GM18909 (cell line): ENCODE measurements around the gene MEIOC.
"Not testable (repeated sequence)": the region's sequence is repeated elsewhere in the genome, so short reads cannot be mapped to it uniquely, and the experiment has no call there.

Experiments used
- ATAC-seq: cut with Tn5 transposase; IDR thresholded peaks from one replicate; pipeline ENCODE4 v1.9.1; 2021; ENCODE audit warnings: mild to moderate bottlenecking; ENCODE audit not compliant: unreplicated experiment, poor library complexity

The MEIOC gene

DNA sequence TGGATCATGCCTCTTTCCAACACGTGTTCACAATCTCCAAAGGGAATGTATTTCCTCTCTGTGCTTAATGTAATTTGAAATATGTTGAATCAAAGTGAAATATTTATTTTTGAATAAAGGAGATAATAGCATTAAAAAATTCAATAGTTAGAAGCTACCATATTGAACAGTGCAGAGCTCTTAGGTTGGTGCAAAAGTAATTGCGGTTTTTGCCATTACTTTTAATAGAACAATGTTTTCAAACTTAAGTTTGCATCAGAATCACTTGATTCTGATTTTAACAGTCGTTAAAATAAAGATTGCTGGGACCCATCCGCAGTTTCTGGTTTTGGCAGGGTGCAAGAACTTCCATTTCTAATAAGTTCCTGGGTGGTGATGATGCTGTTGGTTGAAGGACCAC lies 10.0 kb upstream of the MEIOC start:
- ATAC-seq: no peak

DNA sequence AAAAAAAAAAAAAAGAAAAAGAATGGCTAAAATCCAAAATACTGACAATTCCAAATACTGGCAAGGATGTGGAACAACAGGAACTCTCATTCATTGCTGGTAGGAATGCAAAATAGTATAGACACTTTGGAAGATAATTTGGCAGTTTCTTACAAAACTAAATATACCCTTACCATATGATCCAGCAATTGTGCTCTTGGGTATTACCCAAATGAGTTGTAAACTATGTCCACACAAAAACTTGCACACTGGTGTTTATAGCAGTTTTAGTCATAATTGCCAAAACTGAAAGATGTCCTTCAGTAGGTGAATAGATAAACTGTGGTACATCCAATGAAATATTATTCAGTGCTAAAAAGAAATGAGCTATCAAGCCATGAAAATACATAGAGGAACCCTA lies 8.5 kb upstream of the MEIOC start:
- no peak for ATAC-seq

DNA sequence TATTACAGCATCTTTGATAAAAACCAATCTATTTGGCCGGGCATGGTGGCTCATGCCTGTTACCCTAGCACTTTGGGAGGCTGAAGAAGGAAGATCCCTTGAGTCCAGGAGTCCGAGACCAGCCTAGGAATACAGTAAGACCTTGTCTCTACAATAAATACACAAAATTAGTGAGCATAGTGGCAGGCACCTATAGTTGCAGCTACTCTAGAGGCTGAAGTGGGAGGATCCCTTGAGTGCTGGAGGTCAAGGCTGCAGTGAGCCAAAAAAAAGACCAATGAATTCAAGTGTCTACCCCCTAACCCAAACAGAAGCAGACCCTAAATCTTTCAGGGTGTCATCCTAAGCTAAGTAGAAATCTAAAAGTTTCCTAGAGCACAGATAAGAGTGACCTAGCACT lies 7.3 kb upstream of the MEIOC start:
- no peak for ATAC-seq

DNA sequence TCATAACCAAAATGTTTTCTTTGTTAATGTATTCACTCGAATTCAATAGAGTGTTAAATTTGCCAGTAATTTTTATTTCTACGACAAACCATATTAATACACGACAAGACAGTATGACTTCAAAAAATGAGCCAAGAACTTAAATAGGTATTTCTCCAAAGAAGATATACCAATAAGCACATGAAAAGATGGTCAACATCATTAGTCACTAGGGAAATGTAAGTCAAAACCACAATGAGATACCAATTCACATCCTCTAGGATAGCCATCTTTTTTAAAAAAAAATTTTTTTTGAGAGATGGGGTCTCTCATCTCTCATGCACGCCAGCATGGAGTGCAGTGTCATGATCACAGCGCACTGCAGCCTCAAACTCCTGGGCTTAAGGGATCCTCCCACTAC lies 5.0 kb upstream of the MEIOC start:
- no peak for ATAC-seq

DNA sequence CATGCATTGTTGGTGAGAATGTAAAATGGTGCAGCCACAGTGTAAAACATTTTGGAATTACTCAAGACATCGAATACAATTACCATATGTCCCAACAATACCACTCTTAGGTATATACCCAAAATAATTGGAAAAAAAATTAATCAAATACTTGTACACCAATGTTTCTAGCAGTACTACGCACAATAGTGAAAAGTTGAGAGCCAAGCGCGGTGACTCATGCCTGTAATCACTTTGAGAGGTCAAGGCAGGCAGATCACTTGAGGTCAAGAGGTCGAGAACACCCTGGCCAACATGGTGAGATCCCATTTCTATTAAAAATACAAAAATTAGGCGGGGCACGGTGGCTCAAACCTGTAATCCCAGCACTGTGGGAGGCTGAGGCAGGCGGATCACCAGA lies 3.5 kb upstream of the MEIOC start:
- no peak for ATAC-seq

DNA sequence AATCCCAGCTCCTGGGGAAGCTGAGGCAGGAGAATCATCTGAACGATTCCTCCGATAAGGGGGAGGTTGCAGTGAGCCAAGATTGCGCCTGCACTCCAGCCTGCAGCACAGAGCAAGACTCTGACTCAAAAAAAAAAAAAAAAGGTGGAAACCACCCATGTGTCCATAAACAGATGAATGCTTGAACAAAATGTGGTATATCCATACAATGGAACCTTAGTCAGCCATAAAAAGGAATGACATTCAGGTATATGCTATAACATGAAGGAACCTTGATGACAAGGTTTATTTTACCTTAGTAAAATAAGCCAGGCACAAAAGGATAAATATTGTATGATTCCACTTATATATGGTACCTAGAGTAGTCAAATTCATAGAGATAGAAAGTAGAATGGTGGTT lies 2.9 kb upstream of the MEIOC start:
- no peak for ATAC-seq

DNA sequence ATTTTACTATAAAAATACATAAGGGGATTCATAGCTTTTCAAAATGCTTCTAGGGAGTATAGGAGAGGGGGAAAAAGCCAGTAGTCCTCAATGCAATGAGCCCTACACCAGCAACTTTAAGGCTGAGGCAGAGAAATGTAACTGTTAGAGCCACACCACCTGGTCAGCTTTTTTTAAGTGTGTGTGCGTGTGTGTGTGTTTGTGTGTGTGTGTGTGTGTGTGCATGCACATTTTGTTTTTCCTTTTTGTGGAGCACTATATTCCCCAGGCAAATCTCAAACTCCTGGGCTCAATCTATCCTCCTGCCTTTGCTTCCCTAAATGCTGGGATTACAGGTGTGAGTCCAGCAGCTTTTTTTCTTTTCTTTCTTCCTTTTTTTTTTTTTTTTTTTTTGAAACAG lies 2.3 kb upstream of the MEIOC start:
- ATAC-seq: no peak

DNA sequence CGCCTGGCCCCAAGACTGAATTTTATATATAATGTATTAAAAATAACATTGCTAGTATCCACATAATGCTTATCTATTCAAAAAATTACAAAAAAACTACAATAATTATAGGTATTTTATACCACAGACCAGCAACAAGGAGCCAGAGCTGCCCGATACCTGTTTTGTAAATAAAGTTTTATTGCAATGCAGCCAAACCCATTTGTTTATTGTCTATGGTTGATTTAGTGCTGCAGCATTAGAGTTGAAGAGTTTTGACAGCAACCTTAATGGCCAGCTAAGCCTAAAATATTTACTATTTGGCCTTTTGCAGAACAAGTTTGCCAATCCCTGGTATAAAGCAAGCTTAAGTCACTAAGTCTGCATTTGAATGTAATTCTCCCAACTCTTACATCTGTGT lies 5.6 kb downstream of the MEIOC start:
- ATAC-seq: no peak

DNA sequence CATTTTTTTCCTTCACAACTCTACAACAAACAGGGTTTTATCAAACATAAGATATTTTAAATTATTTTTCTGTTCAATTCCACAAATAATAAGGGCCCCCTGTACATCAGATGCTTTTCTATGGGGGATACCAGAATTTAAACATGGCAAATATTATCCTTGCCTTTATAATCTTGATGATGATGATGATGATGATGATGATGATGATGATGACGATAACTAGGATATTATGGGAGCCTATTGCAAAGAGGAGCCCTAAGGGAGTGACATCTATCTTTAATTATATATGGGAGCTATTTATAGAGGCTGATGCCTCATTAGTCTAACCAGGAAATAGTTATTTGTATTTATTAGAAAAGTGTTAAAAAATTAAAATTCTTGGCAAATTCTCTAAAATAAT lies 6.8 kb downstream of the MEIOC start:
- ATAC-seq: no peak

DNA sequence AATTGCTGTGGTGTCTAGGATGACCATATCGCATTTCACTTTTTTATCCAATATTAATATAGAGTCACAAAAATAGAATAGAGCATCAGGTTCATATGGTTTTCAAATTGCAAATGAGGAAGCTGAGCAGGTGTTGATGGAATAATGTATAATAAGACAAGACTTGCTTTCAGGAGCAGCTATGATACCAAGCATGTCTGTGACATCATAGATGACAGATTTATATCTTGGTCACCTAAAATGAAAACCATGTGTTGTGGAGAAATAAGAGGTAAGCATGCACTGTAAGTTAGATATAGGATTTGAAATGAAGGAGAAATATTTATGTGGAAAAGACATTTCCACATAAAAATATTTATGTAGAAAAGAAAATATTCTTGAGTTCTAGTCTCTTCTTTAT lies 8.6 kb downstream of the MEIOC start:
- no peak for ATAC-seq

DNA sequence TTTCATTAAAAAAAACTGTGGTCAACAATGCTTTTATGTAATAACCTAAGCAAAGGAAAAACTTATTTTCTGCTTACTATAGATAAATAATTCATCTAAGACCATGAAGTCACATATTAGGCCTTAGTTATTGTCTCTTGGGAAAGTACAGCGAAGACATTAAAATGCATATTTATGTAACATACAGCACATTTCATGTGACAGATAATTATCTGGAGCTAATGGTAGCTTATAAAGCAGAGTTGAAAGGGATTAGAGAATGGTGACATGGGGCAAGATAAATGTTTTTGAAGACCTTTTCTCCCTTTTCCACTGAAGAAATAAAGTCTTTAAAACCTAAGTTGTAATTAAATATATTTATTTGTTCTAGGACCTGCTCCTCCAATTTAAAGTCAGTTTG lies 9.7 kb downstream of the MEIOC start:
- no peak for ATAC-seq

DNA sequence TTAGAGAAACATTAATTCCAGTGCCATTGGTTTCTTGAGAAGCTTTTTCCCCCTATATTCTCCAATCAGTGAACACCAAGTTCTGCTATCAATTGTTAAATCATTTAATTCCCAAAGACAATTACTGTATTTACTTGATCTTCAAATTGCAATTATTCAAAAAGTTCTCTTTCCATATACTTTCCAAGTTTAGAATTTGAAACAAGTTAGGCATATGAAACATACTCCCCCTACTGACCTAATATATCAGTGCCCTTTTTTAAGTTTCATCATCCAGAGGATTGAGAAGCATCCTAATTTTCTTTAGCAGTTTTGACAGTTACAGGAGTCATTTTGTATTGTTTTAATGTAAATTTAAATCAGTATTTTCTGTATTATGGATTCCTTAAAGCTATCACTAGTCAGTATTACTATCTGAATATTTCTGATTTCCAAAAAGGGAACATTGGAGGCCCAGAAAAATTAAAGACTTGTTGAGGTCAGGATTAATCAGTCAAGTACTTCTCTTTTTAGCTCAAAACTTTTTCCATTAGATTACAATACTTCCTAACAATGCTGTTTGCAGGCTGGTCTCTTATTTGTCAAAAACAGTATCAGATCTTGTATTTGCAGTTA lies 16.3 kb downstream of the MEIOC start:
- no peak for ATAC-seq

DNA sequence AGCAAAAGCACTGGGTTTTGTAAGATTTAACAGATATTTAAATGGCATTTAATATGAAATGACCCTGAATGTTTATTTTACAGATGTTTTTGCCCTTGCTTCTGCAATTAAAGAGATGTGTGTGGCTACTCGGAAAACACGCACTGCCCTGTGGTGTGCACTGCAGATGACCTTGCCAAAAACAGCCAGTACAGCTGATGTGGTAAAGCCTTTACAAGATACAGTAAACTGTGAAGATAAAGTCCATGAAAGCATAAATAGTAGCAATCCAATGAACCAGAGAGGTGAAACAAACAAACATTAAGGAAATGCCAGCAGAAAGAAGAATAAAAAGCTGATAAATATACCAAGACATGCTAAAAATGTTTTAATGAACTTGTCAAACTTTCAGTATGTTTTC lies 17.6 kb downstream of the MEIOC start:
- no peak for ATAC-seq

DNA sequence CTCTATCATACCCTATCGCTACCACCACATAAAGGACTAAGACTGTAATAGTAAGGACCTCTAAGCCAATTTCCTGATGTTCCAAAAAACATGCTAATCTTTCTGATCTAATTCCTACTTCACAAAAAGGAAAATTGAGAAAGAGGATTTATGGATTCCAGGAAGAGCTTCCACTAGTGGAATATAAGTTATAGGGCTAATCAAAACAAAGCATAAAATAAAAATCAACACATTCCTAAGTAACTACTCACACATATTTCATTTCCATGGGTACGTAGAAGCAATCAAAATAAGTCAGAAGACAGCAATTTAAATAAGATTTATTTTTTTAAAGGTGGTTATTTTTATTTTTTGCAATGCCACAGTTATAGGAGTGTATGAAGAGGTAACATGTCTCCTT lies 20.9 kb downstream of the MEIOC start:
- ATAC-seq: no peak

DNA sequence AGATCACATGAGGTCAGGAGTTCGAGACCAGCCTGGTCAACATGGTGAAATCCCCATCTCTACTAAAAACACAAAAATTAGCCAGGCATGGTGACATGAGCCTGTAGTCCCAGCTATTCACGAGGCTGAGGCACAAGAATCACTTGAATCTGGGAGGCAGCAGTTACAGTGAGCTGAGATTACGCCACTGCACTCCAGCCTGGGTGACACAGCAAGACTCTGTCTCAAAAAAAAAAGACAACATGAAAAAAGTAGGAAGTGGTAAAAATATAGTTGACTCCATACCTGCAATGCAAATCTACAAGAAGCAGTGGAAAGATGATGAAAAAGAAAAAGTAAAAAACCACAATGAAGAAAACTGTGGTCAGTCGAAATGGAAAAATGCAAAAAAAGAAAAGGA lies 27.0 kb downstream of the MEIOC start:
- not testable (repeated sequence) for ATAC-seq

DNA sequence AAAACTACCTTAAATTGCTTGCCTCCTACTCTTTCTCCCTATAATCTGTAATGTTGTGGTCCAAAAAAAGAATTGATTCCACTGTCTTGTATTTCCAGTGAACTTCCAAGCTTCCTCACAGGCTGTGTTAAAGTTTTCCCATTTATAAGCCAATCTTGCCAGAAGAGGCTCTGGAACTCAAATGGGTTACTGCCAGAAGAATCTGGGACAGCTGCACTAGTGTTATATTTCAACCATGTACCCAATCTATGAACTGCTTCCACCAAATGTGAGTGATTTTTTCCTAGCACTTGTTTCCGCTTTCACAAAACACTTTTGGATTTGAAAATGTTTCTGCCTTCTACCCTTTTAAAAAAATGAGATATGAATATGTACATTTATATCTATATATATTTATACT lies 31.5 kb downstream of the MEIOC start:
- ATAC-seq: no peak

DNA sequence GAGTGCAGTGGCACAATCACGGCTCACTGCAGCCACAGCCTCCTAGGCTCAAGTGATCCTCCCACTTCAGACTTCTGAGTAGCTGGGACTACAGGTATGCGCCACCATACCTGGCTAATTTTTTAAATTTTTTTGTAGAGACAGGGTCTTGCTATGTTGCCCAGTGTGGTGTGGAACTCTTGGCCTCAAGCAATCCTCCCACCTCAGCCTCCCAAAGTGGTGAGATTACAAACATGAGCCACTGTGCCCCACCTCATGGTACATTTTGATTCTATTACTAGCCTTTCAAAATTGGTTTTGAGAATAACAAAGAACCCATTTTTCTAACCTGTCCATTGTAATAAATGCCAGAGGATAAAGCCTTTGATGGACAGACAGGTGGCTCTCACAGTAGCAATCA lies 31.9 kb downstream of the MEIOC start:
- no peak for ATAC-seq

DNA sequence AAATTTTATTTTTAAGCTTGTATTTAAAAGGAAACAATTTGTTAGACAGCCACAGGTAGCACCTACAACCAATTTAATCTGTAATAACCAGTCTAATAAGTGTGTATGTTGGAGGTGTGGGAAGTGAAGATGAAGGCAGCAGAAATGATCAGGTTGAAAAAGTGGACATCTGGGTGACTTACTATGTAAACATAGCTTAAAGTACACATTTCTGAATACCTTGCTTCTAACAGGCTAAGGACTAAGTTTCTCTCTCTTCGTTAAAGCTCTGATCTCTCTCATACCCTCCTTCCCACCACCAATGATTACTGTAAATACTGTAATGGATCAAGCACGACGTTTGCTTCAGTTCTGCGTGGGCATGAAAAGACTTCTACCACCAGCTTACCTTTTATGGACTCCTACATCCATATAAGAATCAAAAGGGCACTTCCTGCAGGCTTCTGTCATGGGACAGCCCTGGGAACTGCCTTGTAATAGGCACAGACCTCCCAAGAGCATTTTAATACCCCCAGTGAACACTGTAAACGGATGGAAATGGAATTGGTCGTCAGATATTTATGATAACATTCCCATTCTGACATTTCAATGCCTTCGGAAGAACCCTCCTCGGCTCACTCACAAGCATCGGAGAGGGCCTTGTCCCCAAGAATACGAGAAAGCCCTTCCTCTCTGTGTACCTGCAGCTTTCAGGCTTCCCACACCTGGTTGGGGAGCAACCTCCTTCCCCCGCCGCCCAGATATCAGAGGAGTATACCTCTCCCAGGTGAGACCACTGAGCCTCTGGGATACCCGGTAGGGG lies 32.6 kb downstream of the MEIOC start:
- no peak for ATAC-seq

DNA sequence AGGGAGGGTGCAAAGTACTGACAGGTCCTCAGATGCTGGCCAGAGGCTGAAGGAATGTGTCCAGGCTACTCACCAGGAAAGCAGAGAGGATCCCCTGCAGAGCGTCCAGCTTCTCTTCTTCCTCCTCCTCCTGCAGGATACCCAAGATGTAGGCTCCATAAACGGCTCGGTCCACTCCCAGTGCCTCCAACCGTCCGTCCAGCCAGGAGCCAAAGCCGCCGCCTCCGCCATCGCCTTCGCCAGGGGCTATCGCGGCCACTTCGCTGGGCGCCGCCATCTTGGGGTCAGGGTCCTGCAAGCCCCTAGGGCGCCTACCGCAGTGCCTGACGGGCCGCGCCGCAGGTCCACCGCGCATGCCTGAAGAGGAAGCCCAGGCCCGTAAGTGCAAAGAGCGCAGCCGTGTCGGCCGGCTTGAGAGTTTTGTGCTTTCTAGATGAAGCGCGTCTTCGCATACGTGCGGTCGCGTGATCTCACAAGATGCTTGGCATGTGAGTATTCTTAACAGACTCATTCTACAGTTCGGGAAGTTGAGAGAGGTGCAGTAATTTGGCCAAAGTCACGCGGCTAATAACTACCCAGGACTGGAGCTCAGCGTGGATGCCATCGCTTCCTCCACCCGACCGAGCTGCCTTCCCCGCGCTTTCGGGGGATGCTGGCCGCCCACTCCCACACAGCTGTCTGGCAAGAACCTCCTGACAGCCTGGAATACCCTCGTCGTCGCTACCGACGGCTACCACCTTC lies 33.4 kb downstream of the MEIOC start, which contains the start of gene CCDC43:
Gene CCDC43 (minus strand): TSS at position 300 of the 741 bp plus-strand sequence. CDS start 23 bp downstream, at position 277.
- peak; percentile 81 for ATAC-seq

DNA sequence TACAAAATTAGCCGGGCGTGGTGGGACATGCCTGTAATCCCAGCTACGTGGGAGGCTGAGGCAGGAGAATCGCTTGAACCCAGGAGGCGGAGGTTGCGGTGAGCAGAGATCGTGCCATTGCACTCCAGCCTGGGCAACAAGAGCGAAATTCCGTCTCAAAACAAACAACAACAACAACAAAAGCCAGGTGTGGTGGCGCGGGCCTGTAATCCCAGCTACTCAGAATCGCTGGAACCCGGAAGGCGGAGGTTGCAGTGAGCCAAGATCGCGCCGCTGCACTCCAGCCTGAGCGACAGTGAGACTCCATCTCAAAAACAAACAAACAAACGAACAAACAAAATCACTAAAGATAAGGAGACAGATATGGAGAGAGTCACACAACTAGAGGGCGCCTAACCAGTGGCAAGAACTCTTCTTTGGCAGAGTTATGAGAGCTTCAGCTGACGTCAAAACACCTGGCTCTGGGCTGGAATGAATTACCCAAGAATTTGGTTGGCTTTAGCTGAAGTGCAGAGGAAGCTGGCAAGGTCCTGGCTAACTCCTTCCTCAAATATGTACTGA lies 34.6 kb downstream of the MEIOC start:
- ATAC-seq: not testable (repeated sequence)

DNA sequence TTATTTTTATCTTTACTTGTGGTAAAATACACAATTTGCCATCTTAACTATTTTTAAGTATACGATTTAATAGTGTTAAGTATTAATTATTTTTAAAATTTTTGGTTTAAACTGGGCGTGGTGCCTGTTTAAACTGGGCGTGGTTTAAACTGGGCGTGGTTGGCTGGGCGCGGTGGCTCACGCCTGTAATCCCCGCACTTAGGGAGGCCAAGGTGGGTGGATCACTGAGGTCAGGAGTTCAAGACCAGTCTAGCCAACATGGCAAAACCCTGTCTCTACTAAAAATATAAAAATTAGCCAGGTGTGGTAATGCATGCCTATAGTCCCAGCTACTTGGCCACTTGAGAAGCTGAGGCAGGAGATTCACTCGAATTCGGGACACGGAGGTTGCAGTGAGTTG lies 37.3 kb downstream of the MEIOC start:
- ATAC-seq: no peak
